GM12891 (cell line): ENCODE data around the gene OR1N1.

Experiments
- POLR2A ChIP-seq: IDR thresholded peaks from 2 replicates; pipeline ENCODE4 v1.6.1; 2011; ENCODE audit warnings: low read depth, low read length, control low read depth
- POLR2AphosphoS5 ChIP-seq: IDR thresholded peaks from 2 replicates; pipeline ENCODE4 v1.6.1; 2011; ENCODE audit warnings: low read depth, low read length, control low read depth

DNA sequence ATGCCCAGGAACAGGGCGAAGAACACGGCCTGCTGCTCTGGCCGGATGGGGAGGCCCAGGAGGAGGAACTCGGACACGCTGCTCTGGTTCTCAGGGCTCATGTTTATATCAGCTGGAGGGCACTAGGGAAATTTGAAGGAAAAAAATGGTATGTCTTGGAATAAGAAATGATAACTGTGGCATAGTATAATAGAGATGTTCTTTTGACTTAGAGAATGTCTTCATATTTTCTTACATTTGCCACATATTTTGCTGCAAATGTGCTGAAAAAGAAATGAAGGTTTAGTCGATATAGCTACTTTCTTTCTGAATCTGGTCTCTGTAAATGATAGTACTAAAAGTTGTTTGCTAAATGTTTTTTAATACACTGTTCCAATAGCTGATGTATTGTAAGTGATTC is 49.3 kb downstream of the OR1N1 start, which contains the start of gene OR1J1:
- TF ChIP-seq POLR2AphosphoS5 = no peak
- no peak for TF ChIP-seq POLR2A
